ENCODE results near the gene CSHL1.
"Not testable (repeated sequence)": the region's sequence is repeated elsewhere in the genome, so short reads cannot be mapped to it uniquely, and the experiment has no call there.

CSHL1 gene

GRCh38 chr17:63939884-63940283 is 28.8 kb upstream of the CSHL1 start:
- no peak for DNase-seq

GRCh38 chr17:63939401-63939800 is 28.3 kb upstream of the CSHL1 start:
- DNase-seq, result no peak

- DNase-seq, result no peak
These were observed 26.9 kb upstream of the CSHL1 start for GRCh38 chr17:63937920-63938319.

- no peak for DNase-seq
These were observed 26.3 kb upstream of the CSHL1 start for GRCh38 chr17:63937319-63937718.

- no peak for DNase-seq
These were observed 23.4 kb upstream of the CSHL1 start for GRCh38 chr17:63934183-63935112.

GRCh38 chr17:63933598-63933997 is 22.5 kb upstream of the CSHL1 start:
- no peak for DNase-seq

GRCh38 chr17:63932721-63933120 is 21.7 kb upstream of the CSHL1 start:
- DNase-seq, result no peak

- peak; percentile 41 for DNase-seq
These were observed 21.0 kb upstream of the CSHL1 start, which contains the start of gene CD79B for GRCh38 chr17:63931981-63932561. Gene CD79B, minus strand, starts transcription at chr17:63932331. Its CDS starts 70 bp downstream, at chr17:63932261.

- peak; percentile 59 for DNase-seq
These were observed 20.0 kb upstream of the CSHL1 start for GRCh38 chr17:63930951-63931575.

GRCh38 chr17:63929860-63930766 is 19.1 kb upstream of the CSHL1 start:
- no peak for DNase-seq

GRCh38 chr17:63928966-63929695 is 18.1 kb upstream of the CSHL1 start:
- no peak for DNase-seq

GRCh38 chr17:63928172-63928666 is 17.2 kb upstream of the CSHL1 start:
- no peak for DNase-seq

- no peak for DNase-seq
These were observed 16.6 kb upstream of the CSHL1 start for GRCh38 chr17:63927464-63928171.

- no peak for DNase-seq
These were observed 15.1 kb upstream of the CSHL1 start for GRCh38 chr17:63926164-63926563.

GRCh38 chr17:63925615-63926014 is 14.6 kb upstream of the CSHL1 start:
- no peak for DNase-seq

GRCh38 chr17:63922402-63922801 is 11.3 kb upstream of the CSHL1 start:
- not testable (repeated sequence) for DNase-seq

- DNase-seq, result not testable (repeated sequence)
These were observed 9.7 kb upstream of the CSHL1 start for GRCh38 chr17:63920779-63921178.

GRCh38 chr17:63920050-63920449 is 9.0 kb upstream of the CSHL1 start:
- DNase-seq, result not testable (repeated sequence)

- DNase-seq, result peak; percentile 62
These were observed 8.3 kb upstream of the CSHL1 start for GRCh38 chr17:63919311-63919723.

- DNase-seq, result not testable (repeated sequence)
These were observed 7.8 kb upstream of the CSHL1 start, which contains the start of gene GH1 for GRCh38 chr17:63918789-63919305. Gene GH1, minus strand, starts transcription at chr17:63918839. Its CDS starts 63 bp downstream, at chr17:63918776.

GRCh38 chr17:63918305-63918704 is 7.2 kb upstream of the CSHL1 start:
- DNase-seq, result no peak

Measured in stimulated activated CD4-positive, alpha-beta T cell treated with anti-CD3 and anti-CD28 coated beads, Interleukin-4, amount 100 ng/mL, for 1 hour (primary cell).